Measurements from ENCODE around the gene DACH1.
A peak's percentile ranks its signal among the peaks of the same experiment; 100 is the strongest.

DACH1 gene

GRCh38 chr13:71882120-71882519 lies 15.1 kb upstream of the DACH1 start:
- H3K4me3 ChIP-seq (ENCODE audit: low read depth, low read length), result no peak overlapping the region
- TF ChIP-seq CTCF (IDR thresholded peaks at IDR 0.05; ENCODE audit: insufficient read depth, low read depth, low read length, missing control alignments), result no peak
- DNase-seq (ENCODE audit: low read depth), result no peak

- DNase-seq (ENCODE audit: low read depth), result no peak
- no peak overlapping the region for H3K4me3 ChIP-seq (ENCODE audit: low read depth, low read length)
- TF ChIP-seq CTCF (IDR thresholded peaks at IDR 0.05; ENCODE audit: insufficient read depth, low read depth, low read length, missing control alignments), result no peak
Observed at GRCh38 chr13:71880753-71881541, 13.9 kb upstream of the DACH1 start.

- H3K4me3 ChIP-seq (ENCODE audit: low read depth, low read length), result no peak overlapping the region
- no peak for DNase-seq (ENCODE audit: low read depth)
- no peak for TF ChIP-seq CTCF (IDR thresholded peaks at IDR 0.05; ENCODE audit: insufficient read depth, low read depth, low read length, missing control alignments)
Observed at GRCh38 chr13:71879808-71880344, 12.9 kb upstream of the DACH1 start.

- no peak overlapping the region for H3K4me3 ChIP-seq (ENCODE audit: low read depth, low read length)
- peak; percentile 59 for TF ChIP-seq CTCF (IDR thresholded peaks at IDR 0.05; ENCODE audit: insufficient read depth, low read depth, low read length, missing control alignments)
- peak; percentile 68 for DNase-seq (ENCODE audit: low read depth)
Observed at GRCh38 chr13:71879129-71879535, 12.1 kb upstream of the DACH1 start.

GRCh38 chr13:71877256-71877653 lies 10.3 kb upstream of the DACH1 start:
- TF ChIP-seq CTCF (IDR thresholded peaks at IDR 0.05; ENCODE audit: insufficient read depth, low read depth, low read length, missing control alignments), result no peak
- no peak for DNase-seq (ENCODE audit: low read depth)
- no peak overlapping the region for H3K4me3 ChIP-seq (ENCODE audit: low read depth, low read length)

GRCh38 chr13:71876648-71877255 lies 9.7 kb upstream of the DACH1 start:
- no peak for TF ChIP-seq CTCF (IDR thresholded peaks at IDR 0.05; ENCODE audit: insufficient read depth, low read depth, low read length, missing control alignments)
- peak; percentile 51 for DNase-seq (ENCODE audit: low read depth)

More at GRCh38 chr13:71876648-71877255, 9.7 kb upstream of the DACH1 start:
- no peak overlapping the region for H3K4me3 ChIP-seq (ENCODE audit: low read depth, low read length)
